GM13976 (cell line): ENCODE measurements around the gene KIRREL3.

Experiments used
- DNase-seq: peaks from one replicate; pipeline ENCODE4 v3.0.0; 2012; ENCODE audit warnings: low spot score
- in situ Hi-C: fragments of 300-500 bp; cut with MboI; formaldehyde crosslinking; loops from one replicate; pipeline ENCODE4 v1.12.0; 2022; ENCODE audit warnings: low sequenced_read_pairs, mixed read lengths, inconsistent platforms; ENCODE audit not compliant: unreplicated experiment
- TF ChIP-seq, protein P1 (sequence below): IDR thresholded peaks from 2 replicates; pipeline ENCODE4 v1.5.1; 2012; ENCODE audit warnings: borderline replicate concordance, mild to moderate bottlenecking; ENCODE audit not compliant: insufficient read depth; ENCODE audit errors: extremely low read depth, missing control alignments, control extremely low read depth

Gene KIRREL3

DNA sequence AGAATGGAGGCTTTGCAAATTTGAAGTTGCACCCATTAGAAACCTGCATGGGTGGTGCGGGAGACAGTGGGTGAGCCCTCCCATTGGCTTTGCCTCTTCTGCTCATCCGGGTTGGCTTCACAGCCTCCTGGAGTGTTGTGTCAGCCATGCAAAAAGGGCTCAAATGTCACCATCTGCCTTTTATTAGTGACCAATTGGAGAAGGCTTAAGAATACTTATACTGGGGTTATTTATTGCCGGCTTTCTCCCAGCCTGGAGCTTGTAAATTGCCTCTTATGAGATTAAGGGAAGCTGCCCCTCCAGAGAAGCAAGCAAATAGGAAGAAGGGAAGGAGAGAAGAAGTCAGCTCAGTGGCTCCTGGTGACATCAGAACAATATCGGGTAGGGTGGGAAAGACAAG, 462.5 kb downstream of the KIRREL3 start:
- no peak for DNase-seq
- TF ChIP-seq, protein P1, sequence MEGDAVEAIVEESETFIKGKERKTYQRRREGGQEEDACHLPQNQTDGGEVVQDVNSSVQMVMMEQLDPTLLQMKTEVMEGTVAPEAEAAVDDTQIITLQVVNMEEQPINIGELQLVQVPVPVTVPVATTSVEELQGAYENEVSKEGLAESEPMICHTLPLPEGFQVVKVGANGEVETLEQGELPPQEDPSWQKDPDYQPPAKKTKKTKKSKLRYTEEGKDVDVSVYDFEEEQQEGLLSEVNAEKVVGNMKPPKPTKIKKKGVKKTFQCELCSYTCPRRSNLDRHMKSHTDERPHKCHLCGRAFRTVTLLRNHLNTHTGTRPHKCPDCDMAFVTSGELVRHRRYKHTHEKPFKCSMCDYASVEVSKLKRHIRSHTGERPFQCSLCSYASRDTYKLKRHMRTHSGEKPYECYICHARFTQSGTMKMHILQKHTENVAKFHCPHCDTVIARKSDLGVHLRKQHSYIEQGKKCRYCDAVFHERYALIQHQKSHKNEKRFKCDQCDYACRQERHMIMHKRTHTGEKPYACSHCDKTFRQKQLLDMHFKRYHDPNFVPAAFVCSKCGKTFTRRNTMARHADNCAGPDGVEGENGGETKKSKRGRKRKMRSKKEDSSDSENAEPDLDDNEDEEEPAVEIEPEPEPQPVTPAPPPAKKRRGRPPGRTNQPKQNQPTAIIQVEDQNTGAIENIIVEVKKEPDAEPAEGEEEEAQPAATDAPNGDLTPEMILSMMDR: no peak
- in situ Hi-C loops: no loop called here

DNA sequence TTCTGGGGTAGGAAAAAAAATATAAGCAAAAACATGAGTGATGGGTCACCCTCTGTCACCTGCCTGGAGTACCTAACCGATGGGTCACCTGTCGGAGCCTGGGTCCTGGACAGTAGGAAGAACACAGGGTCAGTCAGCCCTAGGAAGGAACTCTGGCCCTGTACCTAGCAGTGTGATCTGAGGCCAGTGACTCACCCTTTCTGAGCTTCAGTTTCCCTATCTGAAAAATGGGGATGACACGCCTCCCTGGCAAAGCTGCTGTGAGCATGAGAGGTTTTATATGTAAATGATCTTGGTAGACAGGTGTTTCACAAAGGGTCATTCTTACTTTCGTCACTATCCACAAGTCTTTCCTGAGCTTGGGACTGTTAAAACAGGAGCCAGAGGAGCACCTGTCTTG, 463.1 kb downstream of the KIRREL3 start:
- in situ Hi-C loops: no loop called here
- no peak for DNase-seq
- TF ChIP-seq, protein P1: no peak

DNA sequence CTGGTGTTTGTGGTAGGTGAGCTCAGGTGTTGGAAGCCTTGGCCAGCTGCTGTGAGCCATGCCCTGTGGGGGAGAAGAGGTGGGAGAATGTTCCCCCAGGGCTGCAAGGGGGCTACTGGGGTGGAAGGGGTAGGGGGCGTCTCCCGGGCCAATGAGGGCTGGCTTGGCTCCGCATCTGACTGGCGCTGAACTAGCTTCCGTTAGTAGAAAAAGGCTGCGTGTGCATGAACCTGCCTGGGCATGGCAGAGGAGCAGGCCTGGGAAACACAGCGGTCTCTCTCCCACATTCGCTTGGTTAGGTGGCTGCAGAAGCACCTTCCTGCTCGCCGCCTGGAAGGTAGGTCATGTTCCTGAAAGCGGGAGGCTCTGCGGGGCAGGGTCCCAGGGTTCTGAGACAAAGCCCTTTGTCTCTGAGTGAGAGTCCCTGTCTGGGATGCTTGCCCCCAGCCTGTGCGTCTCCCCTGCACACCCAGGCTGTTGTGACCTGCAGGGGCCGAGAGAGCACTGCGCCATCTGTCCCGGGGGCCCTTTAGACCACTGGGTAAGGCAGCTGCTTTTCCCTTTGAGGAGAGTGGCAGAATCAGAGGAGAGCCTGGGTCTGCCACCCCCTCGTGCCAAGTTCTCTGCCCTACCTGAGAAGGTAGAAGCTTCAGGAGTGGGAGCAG, 466.3 kb downstream of the KIRREL3 start:
- in situ Hi-C loops: no loop called here

DNA sequence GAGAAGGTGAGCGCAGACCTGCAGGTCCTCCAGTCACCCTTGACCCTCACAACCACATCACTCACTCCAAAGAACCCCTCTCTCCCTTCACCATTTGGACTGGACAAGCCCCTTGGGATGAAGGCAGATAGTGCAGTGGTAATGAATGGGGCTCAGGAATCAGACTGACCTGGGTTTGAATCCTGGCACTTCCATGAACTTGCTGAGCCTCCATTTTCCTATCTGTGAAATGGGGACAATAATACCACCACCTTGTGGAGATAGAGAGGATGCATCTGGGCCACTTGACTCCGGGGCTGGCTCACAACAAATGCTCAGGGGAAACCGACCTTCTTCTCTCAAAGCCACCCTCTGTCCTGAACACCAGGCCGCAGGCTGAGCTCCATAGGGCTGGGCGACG, 467.0 kb downstream of the KIRREL3 start:
- TF ChIP-seq, protein P1: no peak

More for the DNA sequence above, 466.3 kb downstream of the KIRREL3 start:
- DNase-seq: no peak
- TF ChIP-seq, protein P1: no peak

DNA sequence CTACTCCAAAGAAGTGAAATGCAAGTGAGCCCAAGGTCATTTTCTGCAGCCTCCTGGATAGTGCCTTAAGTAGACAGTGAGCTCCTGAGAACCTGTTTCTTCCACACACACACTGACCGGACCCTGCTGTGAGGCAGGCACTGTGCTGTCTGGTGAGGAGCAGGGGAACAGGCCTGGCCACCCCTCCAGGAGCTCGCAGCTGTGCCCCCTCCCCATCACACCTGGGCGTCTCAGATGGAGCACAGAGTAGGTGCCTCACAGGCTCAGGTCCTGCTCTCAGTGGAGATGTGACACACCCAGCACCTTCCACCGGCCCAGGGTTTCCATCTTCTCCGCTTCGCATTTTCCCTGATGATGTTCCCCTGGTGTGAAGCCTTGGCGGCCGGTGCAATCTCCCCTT, 470.2 kb downstream of the KIRREL3 start:
- TF ChIP-seq, protein P1: no peak
- in situ Hi-C loops: no loop called here
- DNase-seq: no peak

More for the DNA sequence above, 467.0 kb downstream of the KIRREL3 start:
- in situ Hi-C loops: no loop called here
- DNase-seq: no peak

DNA sequence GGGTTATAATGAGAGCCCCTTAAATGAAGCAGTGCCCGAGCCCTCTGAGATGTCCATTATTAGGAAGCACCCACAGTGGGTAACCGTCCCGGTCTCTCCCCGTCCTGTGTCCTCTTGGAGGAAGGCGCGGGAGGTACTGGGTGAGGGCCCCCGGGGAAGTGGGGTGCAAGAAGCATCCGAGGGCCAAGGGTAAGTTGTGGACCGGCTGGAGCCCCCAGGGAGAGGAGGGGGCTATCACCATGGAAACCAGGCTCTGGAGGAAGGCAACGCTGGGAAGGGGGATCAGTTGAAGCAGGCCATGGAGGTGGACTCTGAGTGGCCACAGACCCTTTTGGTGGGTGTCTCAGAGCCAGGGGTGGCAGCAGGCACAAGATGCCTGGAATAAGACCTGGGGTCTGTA, 471.5 kb downstream of the KIRREL3 start:
- DNase-seq: no peak
- in situ Hi-C loops: no loop called here
- TF ChIP-seq, protein P1: no peak
